ENCODE results near the gene CCNY. TPM values are rescaled to one million over a fixed set of nuclear protein-coding genes. Genes with fewer than 3 reads are reported as not detected.

The CCNY gene
- total and polyA plus RNA-seq, 9 donors, result 28.3 to 87.0 (median 60.9) TPM

DNA sequence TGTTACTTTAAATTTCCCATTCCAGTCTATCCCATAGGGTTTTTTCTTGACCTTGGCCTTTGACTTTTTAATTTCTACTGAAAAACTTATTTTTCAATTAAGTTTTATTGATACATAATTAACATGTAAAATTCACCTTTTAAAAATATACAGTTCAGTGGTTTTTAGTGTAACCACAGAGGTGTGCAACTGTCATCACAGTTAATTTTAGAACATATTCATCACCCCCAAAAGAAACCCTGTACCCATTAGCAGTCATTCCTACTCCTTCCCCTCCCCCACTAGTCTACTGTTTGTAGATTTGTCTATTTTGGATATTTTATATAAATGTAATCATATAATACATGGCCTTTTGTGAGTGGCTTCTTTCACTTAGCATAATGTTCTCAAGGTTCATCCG is 172.3 kb downstream of the CCNY start:
- Histone ChIP-seq H3K9me3 (no peaks in the 10 kb centered on the region), H3K27ac (no peak overlapping the region), H3K4me3 (no peak overlapping the region), H3K36me3 (no peaks in the 10 kb centered on the region), H3K27me3 (no peaks in the 10 kb centered on the region), H3K4me1 (ENCODE audit: insufficient read depth) (peaks cover 1% of the 10 kb centered on the region)
- intact Hi-C loops (cut with DNase I), result no loop called here
- no peak for DNase-seq
- WGBS, 3 donors, result 81 to 88% (median 87%) methylated on average over 1 of the region's 1 CpG
- TF ChIP-seq POLR2A (IDR thresholded peaks at IDR 0.05), result no peak
- TF ChIP-seq EP300 (IDR thresholded peaks at IDR 0.05), result no peak
- TF ChIP-seq, protein P1, sequence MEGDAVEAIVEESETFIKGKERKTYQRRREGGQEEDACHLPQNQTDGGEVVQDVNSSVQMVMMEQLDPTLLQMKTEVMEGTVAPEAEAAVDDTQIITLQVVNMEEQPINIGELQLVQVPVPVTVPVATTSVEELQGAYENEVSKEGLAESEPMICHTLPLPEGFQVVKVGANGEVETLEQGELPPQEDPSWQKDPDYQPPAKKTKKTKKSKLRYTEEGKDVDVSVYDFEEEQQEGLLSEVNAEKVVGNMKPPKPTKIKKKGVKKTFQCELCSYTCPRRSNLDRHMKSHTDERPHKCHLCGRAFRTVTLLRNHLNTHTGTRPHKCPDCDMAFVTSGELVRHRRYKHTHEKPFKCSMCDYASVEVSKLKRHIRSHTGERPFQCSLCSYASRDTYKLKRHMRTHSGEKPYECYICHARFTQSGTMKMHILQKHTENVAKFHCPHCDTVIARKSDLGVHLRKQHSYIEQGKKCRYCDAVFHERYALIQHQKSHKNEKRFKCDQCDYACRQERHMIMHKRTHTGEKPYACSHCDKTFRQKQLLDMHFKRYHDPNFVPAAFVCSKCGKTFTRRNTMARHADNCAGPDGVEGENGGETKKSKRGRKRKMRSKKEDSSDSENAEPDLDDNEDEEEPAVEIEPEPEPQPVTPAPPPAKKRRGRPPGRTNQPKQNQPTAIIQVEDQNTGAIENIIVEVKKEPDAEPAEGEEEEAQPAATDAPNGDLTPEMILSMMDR (IDR thresholded peaks at IDR 0.05), result no peak

DNA sequence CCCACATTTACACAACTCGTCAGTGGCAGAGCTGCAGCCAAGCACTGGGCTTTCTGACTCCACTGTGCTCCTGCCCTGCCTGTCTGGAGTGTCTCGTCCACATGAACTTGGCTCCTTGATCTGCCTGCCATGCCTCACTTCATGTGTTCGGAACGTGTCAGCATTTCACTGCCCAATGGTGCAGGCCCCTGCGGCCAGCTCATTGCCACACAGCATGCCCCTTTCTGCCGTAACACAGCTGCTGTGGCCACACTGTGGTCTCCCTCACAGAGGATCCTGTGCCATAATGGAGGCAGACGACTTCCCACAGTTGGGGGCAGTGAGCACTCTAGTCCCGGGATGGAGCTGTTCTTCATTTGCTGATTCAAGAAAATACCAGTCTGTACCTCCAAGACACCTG is 174.6 kb downstream of the CCNY start:
- Histone ChIP-seq H3K4me3 (no peak overlapping the region), H3K27me3 (no peaks in the 10 kb centered on the region), H3K27ac (no peak overlapping the region), H3K4me1 (ENCODE audit: insufficient read depth) (peaks cover under 1% of the 10 kb centered on the region), H3K9me3 (no peaks in the 10 kb centered on the region), H3K36me3 (no peaks in the 10 kb centered on the region)
- intact Hi-C loops (cut with DNase I), result no loop called here
- WGBS, 3 donors, result 96 to 97% (median 97%) methylated on average over 8 of the region's 8 CpGs
- no peak for TF ChIP-seq EP300 (IDR thresholded peaks at IDR 0.05)
- TF ChIP-seq, protein P1 (IDR thresholded peaks at IDR 0.05), result no peak
- no peak for TF ChIP-seq POLR2A (IDR thresholded peaks at IDR 0.05)
- DNase-seq, result no peak

DNA sequence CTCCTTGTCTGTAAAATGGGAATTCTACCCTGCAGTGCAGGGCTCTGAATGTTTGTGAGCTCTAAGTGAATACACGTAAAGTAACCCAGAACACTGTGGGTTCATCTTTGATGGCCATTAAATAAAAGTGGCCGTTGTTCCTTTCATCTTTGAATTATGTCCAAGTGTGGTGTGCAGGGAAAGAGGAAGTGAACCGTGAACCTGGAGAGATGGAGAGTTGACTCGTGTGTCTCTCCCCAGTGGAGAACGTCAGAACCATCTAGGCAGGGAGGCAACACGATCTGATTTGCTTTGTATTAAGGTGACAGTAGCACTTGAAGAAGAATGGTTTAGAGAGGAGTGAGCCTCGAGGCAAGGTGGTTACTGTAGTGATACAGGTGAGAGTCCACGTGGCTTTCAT is 175.3 kb downstream of the CCNY start:
- H3K27me3 ChIP-seq, result no peaks in the 10 kb centered on the region
- intact Hi-C loops (cut with DNase I), result no loop called here
- no peak for DNase-seq
- H3K27ac ChIP-seq, result no peak overlapping the region
- WGBS, 3 donors, result 93 to 94% (median 93%) methylated on average over 8 of the region's 8 CpGs
- no peaks in the 10 kb centered on the region for H3K36me3 ChIP-seq
- TF ChIP-seq, protein P1 (IDR thresholded peaks at IDR 0.05), result no peak
- TF ChIP-seq POLR2A (IDR thresholded peaks at IDR 0.05) (no peak), EP300 (IDR thresholded peaks at IDR 0.05) (no peak)
- H3K9me3 ChIP-seq, result no peaks in the 10 kb centered on the region
- H3K4me1 ChIP-seq (ENCODE audit: insufficient read depth), result peaks cover 3% of the 10 kb centered on the region
- H3K4me3 ChIP-seq, result no peak overlapping the region

DNA sequence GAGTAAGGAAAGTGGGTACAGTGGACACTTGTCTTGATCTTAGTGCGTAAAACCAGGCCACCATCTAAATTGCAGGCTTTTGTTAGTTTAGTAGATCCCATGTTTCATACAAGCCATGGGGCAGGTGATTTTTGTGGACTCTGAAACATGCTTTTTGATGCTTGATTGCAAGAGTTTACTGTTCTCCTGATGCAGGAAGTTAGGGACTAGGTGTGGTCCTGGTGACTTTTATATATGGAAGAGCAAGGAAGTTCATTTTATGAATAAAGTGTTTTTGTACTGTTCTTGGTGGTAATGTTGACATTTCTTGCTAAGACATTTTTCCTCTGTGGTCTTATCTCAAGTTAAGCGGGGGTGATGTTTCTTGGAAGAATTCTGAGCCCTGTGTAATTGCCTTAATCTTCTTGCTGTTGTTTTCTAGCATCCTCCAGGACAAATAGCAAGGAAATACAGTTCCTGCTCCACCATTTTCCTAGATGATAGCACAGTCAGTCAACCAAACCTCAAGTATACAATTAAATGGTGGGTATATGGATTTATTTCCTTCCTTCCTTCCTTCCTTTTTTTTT is 179.9 kb downstream of the CCNY start:
- no peaks in the 10 kb centered on the region for H3K9me3 ChIP-seq
- TF ChIP-seq POLR2A (IDR thresholded peaks at IDR 0.05) (no peak), EP300 (IDR thresholded peaks at IDR 0.05) (no peak)
- TF ChIP-seq, protein P1 (IDR thresholded peaks at IDR 0.05), result no peak

More for the DNA sequence above, 179.9 kb downstream of the CCNY start:
- no peak overlapping the region for H3K4me3 ChIP-seq
- intact Hi-C loops (cut with DNase I), result no loop called here
- H3K4me1 ChIP-seq (ENCODE audit: insufficient read depth), result peaks cover 3% of the 10 kb centered on the region
- H3K27ac ChIP-seq, result no peak overlapping the region
- no peaks in the 10 kb centered on the region for H3K36me3 ChIP-seq
- H3K27me3 ChIP-seq, result no peaks in the 10 kb centered on the region
- DNase-seq, result no peak
- WGBS, 3 donors, result 57 to 63% (median 61%) methylated on average over 2 of the region's 2 CpGs
